CD4-positive, alpha-beta memory T cell (primary cell): ENCODE data around the gene MBLAC2. TPM values are rescaled to one million over a fixed set of nuclear protein-coding genes. Genes with fewer than 3 reads are reported as not detected.

Experiments used
- CTCF ChIA-PET: fragments of 350-600 bp; sonication (Branson Sonifier 250); formaldehyde crosslinking; loops from one replicate; lab custom pipeline; 2021; ENCODE audit warnings: inconsistent platforms; ENCODE audit not compliant: partially characterized antibody; lab: Charles Lee
- POLR2A ChIA-PET: fragments of 350-600 bp; sonication (Branson Sonifier 250); formaldehyde crosslinking; loops from one replicate; lab custom pipeline; 2021; ENCODE audit not compliant: partially characterized antibody; lab: Charles Lee
- DNase-seq, 5 donors: peaks; one replicate each; pipeline versions ENCODE4 v3.0.0 to v3.0.0-alpha.2; 2020 to 2022; ENCODE audit warnings: mixed read lengths in 1 of 5
- H3K27ac ChIP-seq: one replicate; pipeline ENCODE4 v1.7.0; 2013; ENCODE audit warnings: low read depth, low read length
- H3K27me3 ChIP-seq: 2 replicates; pipeline ENCODE4 v1.7.0; 2013; ENCODE audit warnings: mild to moderate bottlenecking, low read length, moderate library complexity; ENCODE audit not compliant: insufficient read depth
- H3K36me3 ChIP-seq: 2 replicates; pipeline ENCODE4 v1.7.0; 2013; ENCODE audit warnings: mild to moderate bottlenecking, low read length, moderate library complexity; ENCODE audit not compliant: insufficient read depth
- H3K4me1 ChIP-seq: 2 replicates; pipeline ENCODE4 v1.7.0; 2013; ENCODE audit warnings: mild to moderate bottlenecking, low read length, moderate library complexity; ENCODE audit not compliant: insufficient read depth
- H3K4me3 ChIP-seq, 2 donors: one replicate each; pipeline ENCODE4 v1.7.0; 2013; ENCODE audit warnings: low read length in 2 of 2, mild to moderate bottlenecking in 1 of 2
- H3K9me3 ChIP-seq, 2 donors: one replicate each; pipeline ENCODE4 v1.7.0; 2013; ENCODE audit warnings: low read length in 2 of 2, control low read depth in 1 of 2; ENCODE audit not compliant: control insufficient read depth in 1 of 2
- H3K27ac Mint-ChIP-seq, 7 donors: one replicate each; pipeline ENCODE4 v1.8.0; 2020 to 2021; ENCODE audit warnings: mixed read lengths in 7 of 7, mild to moderate bottlenecking in 6 of 7, inconsistent platforms in 3 of 7, moderate library complexity in 3 of 7
- H3K27me3 Mint-ChIP-seq, 2 donors: one replicate each; pipeline ENCODE4 v1.8.0; 2020 to 2021; ENCODE audit warnings: mixed read lengths in 2 of 2
- H3K36me3 Mint-ChIP-seq, 2 donors: one replicate each; pipeline ENCODE4 v1.8.0; 2020 to 2021; ENCODE audit warnings: mixed read lengths in 2 of 2, inconsistent platforms in 1 of 2, mild to moderate bottlenecking in 1 of 2
- H3K4me1 Mint-ChIP-seq, 4 donors: one replicate each; pipeline ENCODE4 v1.8.0; 2020 to 2021; ENCODE audit warnings: mixed read lengths in 4 of 4, mild to moderate bottlenecking in 1 of 4
- H3K4me3 Mint-ChIP-seq, 8 donors: one replicate each; pipeline ENCODE4 v1.8.0; 2020 to 2021; ENCODE audit warnings: mixed read lengths in 8 of 8, mild to moderate bottlenecking in 7 of 8, moderate library complexity in 6 of 8, inconsistent platforms in 3 of 8
- H3K9me3 Mint-ChIP-seq, 8 donors: one replicate each; pipeline ENCODE4 v1.8.0; 2020 to 2021; ENCODE audit warnings: mixed read lengths in 8 of 8, mild to moderate bottlenecking in 5 of 8, inconsistent platforms in 3 of 8, moderate library complexity in 1 of 8
- intact Hi-C: fragments of 100-400 bp; cut with micrococcal nuclease; formaldehyde crosslinking; loops from one replicate; pipeline ENCODE4 v1.15.1; 2023
- polyA plus RNA-seq, 2 donors: library from polyadenylated mRNA; unstranded; fragments of 300-500 nt; fragmentation: Illumina TruSeq; gene quantifications; one replicate each; pipeline ENCODE4 v1.2.3, GENCODE V29; 2021
- total RNA-seq, 2 experiments: library from RNA; stranded (reverse); gene quantifications; one replicate each; pipeline ENCODE4 v1.2.3, GENCODE V29; 2021

MBLAC2 gene
- total and polyA plus RNA-seq, 4 experiments from 2014 or later = 1.9 to 16.1 (median 9.8) TPM

DNA sequence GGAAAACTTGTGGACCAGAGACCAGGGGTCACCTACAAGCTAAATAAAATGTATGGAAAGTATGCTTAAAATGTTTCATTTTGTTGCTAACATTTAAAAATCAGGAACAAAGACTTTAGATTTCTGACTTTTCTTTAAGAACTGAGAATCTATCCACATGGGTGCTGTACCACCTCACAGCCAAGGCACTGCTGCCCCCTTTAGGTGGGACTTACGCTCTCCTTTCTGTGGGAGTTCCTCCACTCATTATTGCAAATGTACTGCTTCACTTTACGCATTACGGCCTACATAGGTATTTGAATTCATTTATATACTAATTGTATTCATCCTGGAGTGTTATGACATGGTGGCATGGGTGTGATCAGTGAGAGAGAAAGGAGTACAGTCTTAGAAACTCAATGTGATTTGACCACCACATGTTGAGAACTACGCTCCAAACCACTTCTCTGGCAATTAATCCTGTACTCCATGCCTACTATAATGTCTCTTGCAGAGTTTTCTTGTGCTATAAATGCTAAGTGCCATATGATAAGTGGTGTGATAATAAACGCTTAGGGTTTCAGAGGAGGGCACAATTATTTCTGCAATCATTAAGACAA, 40.4 kb downstream of the MBLAC2 start:
- ChIA-PET CTCF (interaction anchor here (1.1 to 2.1 kb wide), 5 partner anchors 23 to 1706 kb away, joined by 3 to 10 read pairs (median 5); partner anchors contain the start of gene LYSMD3), POLR2A (interaction anchor here (1.1 kb wide), 1 partner anchor 24 kb away, joined by 7 read pairs; the partner anchor contains the start of gene CETN3)
- Mint-ChIP-seq H3K4me3 (no peak overlapping the region), H3K27me3 (peaks cover 7% of the 10 kb centered on the region in 2 donors), H3K36me3 (no peaks in the 10 kb centered on the region), H3K9me3 (no peaks in the 10 kb centered on the region), H3K4me1 (no peaks in the 10 kb centered on the region), H3K27ac (no peak overlapping the region)
- Histone ChIP-seq H3K4me1 (no peaks in the 10 kb centered on the region), H3K27ac (no peak overlapping the region), H3K36me3 (no peaks in the 10 kb centered on the region), H3K27me3 (no peaks in the 10 kb centered on the region), H3K4me3 (no peak overlapping the region), H3K9me3 (no peaks in the 10 kb centered on the region)
- intact Hi-C loops = loop anchor here (1.0 kb wide), 2 partner anchors 1701 to 1705 kb away; no protein-coding TSS in a partner anchor
- peak in 4 of 5 donors; percentile 19 to 26 (median 22) for DNase-seq

DNA sequence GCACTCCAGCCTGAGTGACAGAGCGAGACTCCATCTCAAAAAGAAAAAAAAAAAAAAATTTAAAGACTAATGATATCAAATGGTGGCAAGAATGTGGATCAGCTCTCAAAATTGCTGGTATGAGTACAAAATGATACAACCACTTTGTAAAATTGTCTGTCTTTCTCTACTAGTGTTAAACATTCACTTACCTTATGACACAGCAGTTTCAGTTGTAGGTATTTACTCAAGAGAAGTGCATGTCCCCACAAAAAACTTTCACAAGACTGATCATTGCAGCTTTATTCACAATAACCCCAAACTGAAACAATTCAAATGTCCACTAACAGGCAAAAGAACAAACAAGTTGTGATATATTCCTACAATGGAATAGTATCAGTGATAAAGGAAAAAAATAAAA, 50.3 kb downstream of the MBLAC2 start:
- H3K9me3 Mint-ChIP-seq = peaks cover 0 to 2% (median 0%) of the 10 kb centered on the region in 8 donors
- no peak overlapping the region for H3K4me3 Mint-ChIP-seq
- no peak overlapping the region for H3K27ac Mint-ChIP-seq
- no peaks in the 10 kb centered on the region for H3K4me1 ChIP-seq
- H3K27me3 Mint-ChIP-seq = peaks cover 1 to 9% of the 10 kb centered on the region in 2 donors
- ChIA-PET POLR2A (no interaction called here), CTCF (no interaction called here)
- no peak overlapping the region for H3K27ac ChIP-seq
- H3K4me1 Mint-ChIP-seq = no peaks in the 10 kb centered on the region
- no peak for DNase-seq
- no peaks in the 10 kb centered on the region for H3K36me3 ChIP-seq
- no peaks in the 10 kb centered on the region for H3K9me3 ChIP-seq
- no peaks in the 10 kb centered on the region for H3K27me3 ChIP-seq
- no peaks in the 10 kb centered on the region for H3K36me3 Mint-ChIP-seq
- intact Hi-C loops = no loop called here
- no peak overlapping the region for H3K4me3 ChIP-seq

DNA sequence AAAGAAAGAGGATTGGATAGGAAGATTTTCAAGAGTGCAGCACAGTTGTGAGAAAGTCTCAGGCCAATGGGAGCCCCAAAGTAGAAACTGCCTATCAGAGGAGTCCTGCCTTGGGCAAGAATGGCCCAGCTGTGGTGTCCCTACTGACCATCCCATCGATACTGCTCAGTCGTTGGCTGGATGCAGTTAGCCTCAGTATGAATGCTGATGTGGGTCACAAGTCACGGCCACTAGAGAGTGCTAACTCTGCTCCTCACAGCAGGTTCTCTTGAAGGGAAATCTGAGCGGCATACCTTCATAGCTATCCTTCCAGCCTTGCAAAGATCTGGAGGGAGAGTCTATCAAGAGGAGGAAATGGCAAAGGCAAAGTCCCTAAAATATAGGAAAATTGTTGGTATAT, 53.4 kb downstream of the MBLAC2 start:
- H3K9me3 ChIP-seq = no peaks in the 10 kb centered on the region
- CTCF ChIA-PET = interaction anchor here (1.5 kb wide), 1 partner anchor 19 kb away, joined by 6 read pairs; no protein-coding TSS in a partner anchor
- H3K4me1 ChIP-seq = no peaks in the 10 kb centered on the region
- H3K36me3 Mint-ChIP-seq = no peaks in the 10 kb centered on the region
- no peaks in the 10 kb centered on the region for H3K36me3 ChIP-seq
- no peak overlapping the region for H3K4me3 Mint-ChIP-seq
- H3K27me3 ChIP-seq = no peaks in the 10 kb centered on the region
- no peak overlapping the region for H3K27ac Mint-ChIP-seq
- intact Hi-C loops = no loop called here
- no peak for DNase-seq
- peaks cover 0 to 2% (median 0%) of the 10 kb centered on the region in 8 donors for H3K9me3 Mint-ChIP-seq
- POLR2A ChIA-PET = interaction anchor here (2.2 kb wide), 1 partner anchor 11 kb away, joined by 6 read pairs; the partner anchor contains the start of gene CETN3
- H3K27ac ChIP-seq = no peak overlapping the region
- no peaks in the 10 kb centered on the region for H3K4me1 Mint-ChIP-seq
- H3K27me3 Mint-ChIP-seq = peaks cover 8 to 15% of the 10 kb centered on the region in 2 donors
- no peak overlapping the region for H3K4me3 ChIP-seq

- ChIA-PET POLR2A (no interaction called here), CTCF (no interaction called here)
- Mint-ChIP-seq H3K4me3 (no peak overlapping the region), H3K9me3 (peaks cover 0 to 2% (median 0%) of the 10 kb centered on the region in 8 donors), H3K4me1 (no peaks in the 10 kb centered on the region), H3K36me3 (no peaks in the 10 kb centered on the region), H3K27me3 (peaks cover 12 to 14% of the 10 kb centered on the region in 2 donors), H3K27ac (no peak overlapping the region)
- Histone ChIP-seq H3K36me3 (no peaks in the 10 kb centered on the region), H3K27ac (no peak overlapping the region), H3K9me3 (no peaks in the 10 kb centered on the region), H3K4me3 (no peak overlapping the region), H3K27me3 (no peaks in the 10 kb centered on the region), H3K4me1 (no peaks in the 10 kb centered on the region)
- intact Hi-C loops = no loop called here
- no peak for DNase-seq
Measured at GRCh38 chr5:90418214-90418613, 56.4 kb downstream of the MBLAC2 start.

DNA sequence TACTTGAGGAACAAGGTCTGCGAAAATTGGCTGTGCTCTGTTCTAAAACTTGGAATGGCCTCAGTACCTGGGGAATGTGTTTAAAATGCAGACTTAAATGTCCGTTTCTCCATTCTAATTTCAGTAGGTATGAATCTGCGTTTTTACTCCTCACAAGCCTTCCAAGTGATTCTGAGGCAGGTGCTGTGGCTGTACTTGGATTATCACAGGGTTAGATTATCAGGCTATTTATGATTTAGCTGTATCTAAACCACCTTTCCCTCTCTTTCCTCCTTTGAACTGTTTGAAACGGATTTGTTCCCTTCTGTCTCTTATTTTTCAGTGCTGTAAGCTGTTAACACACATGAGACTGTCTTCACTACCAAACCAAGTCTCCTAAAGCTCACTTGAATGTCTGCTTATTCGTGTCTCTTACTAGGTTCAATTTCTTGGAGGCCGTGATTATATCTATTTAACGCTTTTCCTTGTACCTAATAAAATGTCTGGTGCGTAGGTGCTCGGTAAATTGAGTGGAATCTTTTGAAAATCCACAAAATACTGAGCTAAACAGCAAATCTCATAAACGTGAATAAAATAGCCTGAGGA, 64.3 kb downstream of the MBLAC2 start:
- peak overlapping the region; percentile 63 to 90 for H3K4me3 ChIP-seq
- intact Hi-C loops = no loop called here
- CTCF ChIA-PET = interaction anchor here (1.0 to 2.9 kb wide), 10 partner anchors 12 to 1719 kb away, joined by 3 to 24 read pairs (median 4); partner anchors contain the start of genes LYSMD3, MBLAC2 and POLR3G
- Mint-ChIP-seq H3K27me3 (peaks cover 0 to 4% of the 10 kb centered on the region in 2 donors), H3K4me3 (no peak overlapping the region), H3K36me3 (peaks cover 12 to 13% of the 10 kb centered on the region in 2 donors), H3K4me1 (peaks cover 9 to 14% (median 9%) of the 10 kb centered on the region in 4 donors), H3K27ac (no peak overlapping the region), H3K9me3 (no peaks in the 10 kb centered on the region)
- H3K27me3 ChIP-seq = no peaks in the 10 kb centered on the region
- peaks cover 20% of the 10 kb centered on the region for H3K4me1 ChIP-seq
- POLR2A ChIA-PET = interaction anchor here (0.6 to 3.6 kb wide), 14 partner anchors 10 to 977 kb away, joined by 3 to 72 read pairs (median 6); partner anchors contain the start of genes ARRDC3, LYSMD3, MBLAC2 and POLR3G
- peaks cover 6% of the 10 kb centered on the region for H3K36me3 ChIP-seq
- no peaks in the 10 kb centered on the region for H3K9me3 ChIP-seq
- no peak for DNase-seq
- peak overlapping the region; percentile 89 for H3K27ac ChIP-seq

GRCh38 chr5:90409318-90410177, 65.0 kb downstream of the MBLAC2 start, which contains the start of gene CETN3:
TSS of gene CETN3 (minus strand) at chr5:90409756. CDS start at chr5:90409661, 95 bp downstream.
- CTCF ChIA-PET = interaction anchor here (1.0 to 2.9 kb wide), 9 partner anchors 13 to 1718 kb away, joined by 3 to 24 read pairs (median 4); partner anchors contain the start of genes LYSMD3, MBLAC2 and POLR3G
- H3K4me1 Mint-ChIP-seq = peaks cover 11 to 17% (median 12%) of the 10 kb centered on the region in 4 donors

More at GRCh38 chr5:90409318-90410177, 65.0 kb downstream of the MBLAC2 start, which contains the start of gene CETN3:
- Mint-ChIP-seq H3K4me3 (no peak within 1 kb of the TSS), H3K27ac (no peak within 1 kb of the TSS), H3K27me3 (no peaks in the 10 kb centered on the region), H3K36me3 (peaks cover 16 to 18% of the 10 kb centered on the region in 2 donors), H3K9me3 (no peaks in the 10 kb centered on the region)
- peaks cover 20% of the 10 kb centered on the region for H3K4me1 ChIP-seq
- H3K27ac ChIP-seq = peak within 1 kb of the TSS; percentile 89
- no peaks in the 10 kb centered on the region for H3K27me3 ChIP-seq
- peak; percentile 89 to 91 (median 91) for DNase-seq
- intact Hi-C loops = loop anchor here (1.0 kb wide), 3 partner anchors 30 to 120 kb away; partner anchors contain the start of genes LYSMD3, MBLAC2 and POLR3G
- peak within 1 kb of the TSS; percentile 90 to 99 for H3K4me3 ChIP-seq
- H3K9me3 ChIP-seq = no peaks in the 10 kb centered on the region
- POLR2A ChIA-PET = interaction anchor here (0.6 to 3.6 kb wide), 14 partner anchors 10 to 978 kb away, joined by 3 to 72 read pairs (median 6); partner anchors contain the start of genes ARRDC3, LYSMD3, MBLAC2 and POLR3G
- peaks cover 6% of the 10 kb centered on the region for H3K36me3 ChIP-seq
